Neural cell (in vitro differentiated cells): ENCODE data around the gene VAT1L. TPM values are rescaled to one million over a fixed set of nuclear protein-coding genes. Genes with fewer than 3 reads are reported as not detected.

Experiments
- H2AFZ ChIP-seq: fragments of 200-600, 300-800 bp; sonication (generic), shearing (Covaris generic); 2 replicates; pipeline ENCODE4 v1.6.0; 2014; ENCODE audit warnings: low read depth, mild to moderate bottlenecking, antibody characterized with exemption, low read length, moderate library complexity
- H3F3A ChIP-seq: fragments of 200-600 bp; shearing (Covaris generic); 2 replicates; pipeline ENCODE4 v1.6.1; 2016; ENCODE audit warnings: mild to moderate bottlenecking, moderate library complexity, mixed read lengths, antibody characterized with exemption, low read length; ENCODE audit not compliant: insufficient read depth, poor library complexity, severe bottlenecking
- H3K27ac ChIP-seq: fragments of 200-600, 300-800 bp; sonication (generic), shearing (Covaris generic); 2 replicates; pipeline ENCODE4 v1.5.1; 2014; ENCODE audit warnings: mild to moderate bottlenecking, low read length, moderate library complexity
- H3K27me3 ChIP-seq: fragments of 300-800, 200-600 bp; sonication (generic), shearing (Covaris generic); 2 replicates; pipeline ENCODE4 v1.6.0; 2014; ENCODE audit warnings: mild to moderate bottlenecking, low read depth, low read length, moderate library complexity; ENCODE audit not compliant: insufficient read depth
- H3K36me3 ChIP-seq: fragments of 300-800, 200-600 bp; sonication (generic), shearing (Covaris generic); 2 replicates; pipeline ENCODE4 v1.5.1; 2014; ENCODE audit warnings: mild to moderate bottlenecking, antibody characterized with exemption, low read length, moderate library complexity; ENCODE audit not compliant: insufficient read depth
- H3K4me2 ChIP-seq: fragments of 300-800, 200-600 bp; sonication (generic), shearing (Covaris generic); 2 replicates; pipeline ENCODE4 v1.6.0; 2014; ENCODE audit warnings: mild to moderate bottlenecking, low read length
- H3K4me3 ChIP-seq: fragments of 300-800, 200-600 bp; sonication (generic), shearing (Covaris generic); 2 replicates; pipeline ENCODE4 v1.5.1; 2014; ENCODE audit warnings: mild to moderate bottlenecking, low read length, moderate library complexity
- H3K79me2 ChIP-seq: fragments of 200-600 bp; shearing (Covaris generic); replicated peaks from 2 replicates; pipeline ENCODE4 v1.6.0; 2014; ENCODE audit warnings: mild to moderate bottlenecking, low read length, moderate library complexity; ENCODE audit not compliant: insufficient read depth
- H3K9ac ChIP-seq: fragments of 300-800, 200-600 bp; sonication (generic), shearing (Covaris generic); 2 replicates; pipeline ENCODE4 v1.6.1; 2016; ENCODE audit warnings: mild to moderate bottlenecking, low read length, mixed read lengths
- H3K9me2 ChIP-seq: fragments of 200-600 bp; shearing (Covaris generic); 2 replicates; pipeline ENCODE4 v1.6.1; 2016; ENCODE audit warnings: mild to moderate bottlenecking, low read length, mixed read lengths; ENCODE audit not compliant: insufficient read depth
- H3K9me3 ChIP-seq: fragments of 200-600, 300-800 bp; sonication (generic), shearing (Covaris generic); 2 replicates; pipeline ENCODE4 v1.6.1; 2016; ENCODE audit warnings: mild to moderate bottlenecking, mixed run types, low read length, moderate library complexity, mixed read lengths
- H4K20me1 ChIP-seq: fragments of 200-600 bp; shearing (Covaris generic); 2 replicates; pipeline ENCODE4 v1.6.1; 2016; ENCODE audit warnings: mild to moderate bottlenecking, mixed run types; ENCODE audit not compliant: insufficient read depth
- CTCF ChIP-seq: fragments of 450-650 bp; IDR thresholded peaks from 2 replicates; pipeline ENCODE4 v1.5.1; 2014; ENCODE audit warnings: antibody characterized with exemption, mild to moderate bottlenecking, moderate library complexity; ENCODE audit not compliant: poor library complexity, severe bottlenecking
- EP300 ChIP-seq: fragments of 450-650 bp; conservative IDR thresholded peaks from 2 replicates; pipeline ENCODE4 v1.6.1; 2014; ENCODE audit warnings: antibody characterized with exemption, mild to moderate bottlenecking, moderate library complexity; ENCODE audit not compliant: poor library complexity, severe bottlenecking
- EZH2 ChIP-seq: fragments of 200-600, 300-800 bp; shearing (Covaris generic), sonication (generic); IDR thresholded peaks from 2 replicates; pipeline ENCODE4 v1.6.1; 2014; ENCODE audit warnings: antibody characterized with exemption, low read length, borderline replicate concordance, mild to moderate bottlenecking; ENCODE audit not compliant: insufficient read depth, poor library complexity, severe bottlenecking
- MXI1 ChIP-seq: fragments of 450-650 bp; conservative IDR thresholded peaks from 2 replicates; pipeline ENCODE4 v1.6.1; 2014; ENCODE audit warnings: antibody characterized with exemption, mild to moderate bottlenecking; ENCODE audit not compliant: poor library complexity, severe bottlenecking
- POLR2AphosphoS5 ChIP-seq: IDR thresholded peaks from 2 replicates; pipeline ENCODE4 v1.6.1; 2012
- RAD21 ChIP-seq: fragments of 450-650 bp; conservative IDR thresholded peaks from 2 replicates; pipeline ENCODE4 v1.6.1; 2014; ENCODE audit warnings: antibody characterized with exemption, mild to moderate bottlenecking, moderate library complexity
- REST ChIP-seq: IDR thresholded peaks from 2 replicates; pipeline ENCODE4 v1.6.1; 2012; ENCODE audit warnings: borderline replicate concordance
- SMC3 ChIP-seq: fragments of 450-650 bp; conservative IDR thresholded peaks from 2 replicates; pipeline ENCODE4 v1.6.1; 2014; ENCODE audit warnings: antibody characterized with exemption, mild to moderate bottlenecking, moderate library complexity; ENCODE audit not compliant: poor library complexity
- TAF1 ChIP-seq: IDR thresholded peaks from 2 replicates; pipeline ENCODE4 v1.6.1; 2012; ENCODE audit warnings: low read depth
- polyA plus RNA-seq: library from polyadenylated mRNA; depleted of rRNA; stranded (reverse); fragments of >200 nt; gene quantifications from 2 replicates; pipeline ENCODE4 v1.2.3, GENCODE V29; 2014

Gene VAT1L
- polyA plus RNA-seq, 1 donor from 2014 or later: 54.5 TPM

GRCh38 chr16:77833921-77834634 lies 45.7 kb downstream of the VAT1L start:
- Histone ChIP-seq H3K27ac (no peak overlapping the region), H3K4me3 (no peak overlapping the region), H3K9me3 (no peaks in the 10 kb centered on the region), H3K4me2 (no peak overlapping the region), H3K9ac (no peak overlapping the region), H3K9me2 (no peaks in the 10 kb centered on the region), H3F3A (no peaks in the 10 kb centered on the region), H3K79me2 (no peaks in the 10 kb centered on the region), H3K36me3 (no peaks in the 10 kb centered on the region), H2AFZ (no peak overlapping the region), H3K27me3 (no peaks in the 10 kb centered on the region), H4K20me1 (no peaks in the 10 kb centered on the region)
- TF ChIP-seq MXI1 (no peak), REST (no peak), POLR2AphosphoS5 (no peak), TAF1 (no peak), EP300 (no peak), EZH2 (no peak), RAD21 (no peak), SMC3 (no peak)

- H3K36me3 ChIP-seq: no peaks in the 10 kb centered on the region
- H3K27me3 ChIP-seq: no peaks in the 10 kb centered on the region
- no peak for TF ChIP-seq TAF1
- no peak for TF ChIP-seq EP300
- no peak for TF ChIP-seq REST
- TF ChIP-seq CTCF: no peak
- TF ChIP-seq EZH2: no peak
- TF ChIP-seq RAD21: no peak
- no peak for TF ChIP-seq MXI1
- TF ChIP-seq POLR2AphosphoS5: no peak
- no peak for TF ChIP-seq SMC3
- H3F3A ChIP-seq: no peaks in the 10 kb centered on the region
- H3K9me2 ChIP-seq: no peaks in the 10 kb centered on the region
- no peak overlapping the region for H3K9ac ChIP-seq
- H4K20me1 ChIP-seq: no peaks in the 10 kb centered on the region
- no peak overlapping the region for H3K27ac ChIP-seq
- no peak overlapping the region for H3K4me3 ChIP-seq
- H3K9me3 ChIP-seq: no peaks in the 10 kb centered on the region
- H3K79me2 ChIP-seq: no peaks in the 10 kb centered on the region
- H3K4me2 ChIP-seq: no peak overlapping the region
- H2AFZ ChIP-seq: no peak overlapping the region
These were observed 46.5 kb downstream of the VAT1L start for GRCh38 chr16:77834635-77835540.
